HG03045 (cell line): ENCODE measurements around the gene SCAI.
"Not testable (repeated sequence)": the region's sequence is repeated elsewhere in the genome, so short reads cannot be mapped to it uniquely, and the experiment has no call there.

ENCODE experiments used
- ATAC-seq: cut with Tn5 transposase; IDR thresholded peaks from one replicate; pipeline ENCODE4 v1.9.1; 2021; ENCODE audit warnings: mild to moderate bottlenecking, moderate library complexity; ENCODE audit not compliant: unreplicated experiment

SCAI gene

GRCh38 chr9:125150349-125151245 lies 7.3 kb upstream of the SCAI start:
- ATAC-seq = no peak

GRCh38 chr9:125147401-125147951 lies 4.1 kb upstream of the SCAI start:
- no peak for ATAC-seq

- ATAC-seq = no peak
Measured at GRCh38 chr9:125146247-125146646, 2.9 kb upstream of the SCAI start.

GRCh38 chr9:125145425-125145824 lies 2.1 kb upstream of the SCAI start:
- ATAC-seq = no peak

- ATAC-seq = no peak
Measured at GRCh38 chr9:125142560-125143376, 560 bp downstream of the SCAI start.

GRCh38 chr9:125141751-125142150 lies 1.6 kb downstream of the SCAI start:
- ATAC-seq = no peak

- no peak for ATAC-seq
Measured at GRCh38 chr9:125141251-125141650, 2.1 kb downstream of the SCAI start.

GRCh38 chr9:125140576-125140975 lies 2.8 kb downstream of the SCAI start:
- no peak for ATAC-seq

GRCh38 chr9:125137200-125137599 lies 6.1 kb downstream of the SCAI start:
- ATAC-seq = no peak

- ATAC-seq = no peak
Measured at GRCh38 chr9:125134976-125135375, 8.4 kb downstream of the SCAI start.

- no peak for ATAC-seq
Measured at GRCh38 chr9:125133403-125134329, 9.7 kb downstream of the SCAI start.

GRCh38 chr9:125131778-125132177 lies 11.6 kb downstream of the SCAI start:
- ATAC-seq = no peak

GRCh38 chr9:125126019-125126746 lies 17.1 kb downstream of the SCAI start:
- peak; percentile 82 for ATAC-seq

GRCh38 chr9:125125523-125125922 lies 17.8 kb downstream of the SCAI start:
- no peak for ATAC-seq

- no peak for ATAC-seq
Measured at GRCh38 chr9:125121146-125121545, 22.2 kb downstream of the SCAI start.

GRCh38 chr9:125119643-125120286 lies 23.6 kb downstream of the SCAI start:
- ATAC-seq = no peak

- not testable (repeated sequence) for ATAC-seq
Measured at GRCh38 chr9:125118696-125119095, 24.6 kb downstream of the SCAI start.

- ATAC-seq = not testable (repeated sequence)
Measured at GRCh38 chr9:125114503-125114902, 28.8 kb downstream of the SCAI start.

GRCh38 chr9:125110464-125110863 lies 32.9 kb downstream of the SCAI start:
- ATAC-seq = no peak
